GM19467 (cell line): Measurements from ENCODE around the gene SLC22A2.

Source experiments
- ATAC-seq: cut with Tn5 transposase; IDR thresholded peaks from one replicate; pipeline ENCODE4 v1.9.1; 2021; ENCODE audit warnings: mild to moderate bottlenecking, moderate library complexity; ENCODE audit not compliant: unreplicated experiment

Gene SLC22A2

GRCh38 chr6:160172704-160173103 is 85.9 kb downstream of the SLC22A2 start:
- ATAC-seq: no peak

- no peak for ATAC-seq
These were observed 88.5 kb downstream of the SLC22A2 start for GRCh38 chr6:160170018-160170680.

- ATAC-seq: no peak
These were observed 90.8 kb downstream of the SLC22A2 start for GRCh38 chr6:160167604-160168399.
